HG03045 (cell line): Measurements from ENCODE around the gene AFTPH.
A peak's percentile ranks its signal among the peaks of the same experiment; 100 is the strongest.

Source experiments
- ATAC-seq: cut with Tn5 transposase; IDR thresholded peaks from one replicate; pipeline ENCODE4 v1.9.1; 2021; ENCODE audit warnings: mild to moderate bottlenecking, moderate library complexity; ENCODE audit not compliant: unreplicated experiment

AFTPH gene

DNA sequence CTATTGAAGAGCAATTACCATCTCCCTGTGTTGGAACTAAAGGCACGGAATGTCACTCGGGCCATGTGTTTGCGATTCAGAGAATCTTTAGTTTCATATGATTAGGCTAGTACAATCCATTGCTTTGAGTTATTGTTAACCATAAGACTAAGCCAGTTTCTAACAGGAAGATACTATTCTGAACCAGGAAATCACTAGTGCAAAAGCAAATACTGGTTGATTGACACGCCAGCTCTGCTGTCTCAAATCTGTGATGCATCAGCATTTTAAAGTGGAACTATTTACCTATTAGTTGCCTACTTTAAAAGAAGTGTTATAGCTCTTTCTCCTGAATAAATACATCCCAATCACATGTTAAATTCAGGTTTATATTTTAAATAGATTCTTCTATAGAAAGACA is 61.9 kb downstream of the AFTPH start:
- ATAC-seq = no peak

DNA sequence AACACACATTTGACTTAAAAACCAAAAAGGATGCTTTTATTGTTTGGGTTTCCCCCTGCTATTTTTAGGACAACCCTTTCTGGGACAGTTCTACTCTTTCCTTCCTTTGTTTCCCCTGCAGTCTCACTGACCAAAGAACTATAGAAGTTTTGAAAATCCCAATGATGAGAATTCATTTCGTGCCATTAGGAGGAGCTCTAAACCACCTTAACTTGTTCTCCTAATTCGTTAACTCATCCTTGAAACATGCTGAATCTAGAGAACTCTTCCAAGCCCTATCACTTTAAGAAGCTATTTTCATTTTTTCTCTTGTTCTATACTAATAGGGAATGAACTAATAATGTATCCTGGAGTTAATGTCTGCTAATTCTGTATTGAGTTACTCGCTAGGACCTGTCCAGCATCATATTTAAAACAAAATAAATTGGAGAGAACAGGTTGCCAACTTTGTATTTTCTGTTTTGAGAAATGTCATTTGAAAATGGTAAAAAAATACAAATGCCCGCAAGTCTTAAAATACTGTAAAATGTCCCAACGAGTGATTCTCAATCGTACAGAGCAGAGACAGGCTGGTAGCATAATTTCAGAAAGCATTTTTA is 62.9 kb downstream of the AFTPH start:
- no peak for ATAC-seq

DNA sequence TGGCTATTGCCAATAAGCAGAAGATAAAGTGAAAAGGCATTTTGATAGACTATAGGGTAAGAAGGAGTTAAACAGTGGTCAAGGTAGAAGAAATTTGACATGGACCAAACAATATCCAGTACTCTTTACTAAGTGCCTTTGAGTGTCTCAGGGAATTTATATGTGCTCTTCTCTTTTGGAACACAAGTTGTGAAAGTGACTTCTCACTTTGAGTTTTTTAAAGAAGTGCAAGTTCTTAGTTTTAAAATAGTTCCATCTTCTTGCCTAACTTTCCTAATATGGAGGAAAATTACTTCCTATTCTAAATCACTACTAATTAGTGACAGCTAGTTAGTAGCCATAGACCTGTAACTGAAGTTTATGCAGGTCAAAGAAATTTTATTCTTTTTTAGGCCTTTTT is 63.4 kb downstream of the AFTPH start:
- no peak for ATAC-seq

DNA sequence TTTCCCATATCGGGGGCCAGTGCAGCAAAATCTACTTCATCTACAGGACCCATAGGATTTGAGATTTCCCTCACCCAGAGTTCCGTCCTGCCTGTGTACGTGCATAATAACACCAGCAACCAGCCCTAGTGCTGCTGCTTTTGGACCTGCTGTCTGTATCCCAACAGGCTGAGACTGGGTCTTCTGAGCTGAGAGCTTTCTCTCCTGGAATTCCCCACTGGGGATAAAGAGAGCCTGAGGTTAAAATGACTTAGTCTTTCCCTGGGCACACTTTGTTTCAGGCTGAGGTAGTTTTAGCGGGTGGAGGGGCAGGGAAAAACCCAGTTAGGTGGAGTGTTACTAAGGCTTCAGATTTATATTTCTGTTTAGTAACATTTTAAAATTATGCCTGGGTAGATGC is 67.1 kb downstream of the AFTPH start:
- no peak for ATAC-seq

DNA sequence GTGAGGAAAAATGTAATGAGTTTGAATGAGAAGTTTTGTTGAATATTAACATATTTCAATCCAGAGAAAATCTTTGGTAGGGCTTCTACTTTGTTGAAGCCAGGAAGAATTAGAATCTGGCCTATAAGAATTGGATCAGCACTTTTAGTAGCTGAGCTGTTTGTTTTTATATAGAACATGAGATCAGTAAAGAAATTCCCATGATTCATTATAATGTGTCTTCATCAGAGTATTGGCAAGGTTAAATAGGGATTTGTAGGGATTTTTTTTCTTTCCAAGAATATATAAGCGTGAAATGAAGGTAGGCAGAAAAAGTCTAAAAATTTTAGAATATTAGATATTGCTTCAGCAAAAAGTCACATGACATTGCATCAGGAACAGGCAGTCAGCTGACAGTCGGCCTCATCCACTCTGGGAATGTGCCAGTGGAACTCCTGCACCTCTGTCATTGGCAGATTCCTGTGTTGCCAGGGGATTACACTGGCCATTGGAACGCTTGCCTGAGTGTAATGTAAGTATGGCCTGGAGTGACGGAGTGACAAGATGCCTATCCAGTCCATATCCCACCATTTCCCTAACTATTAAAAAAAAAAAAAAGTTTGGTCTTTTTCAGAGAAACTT is 69.0 kb downstream of the AFTPH start:
- ATAC-seq = no peak

DNA sequence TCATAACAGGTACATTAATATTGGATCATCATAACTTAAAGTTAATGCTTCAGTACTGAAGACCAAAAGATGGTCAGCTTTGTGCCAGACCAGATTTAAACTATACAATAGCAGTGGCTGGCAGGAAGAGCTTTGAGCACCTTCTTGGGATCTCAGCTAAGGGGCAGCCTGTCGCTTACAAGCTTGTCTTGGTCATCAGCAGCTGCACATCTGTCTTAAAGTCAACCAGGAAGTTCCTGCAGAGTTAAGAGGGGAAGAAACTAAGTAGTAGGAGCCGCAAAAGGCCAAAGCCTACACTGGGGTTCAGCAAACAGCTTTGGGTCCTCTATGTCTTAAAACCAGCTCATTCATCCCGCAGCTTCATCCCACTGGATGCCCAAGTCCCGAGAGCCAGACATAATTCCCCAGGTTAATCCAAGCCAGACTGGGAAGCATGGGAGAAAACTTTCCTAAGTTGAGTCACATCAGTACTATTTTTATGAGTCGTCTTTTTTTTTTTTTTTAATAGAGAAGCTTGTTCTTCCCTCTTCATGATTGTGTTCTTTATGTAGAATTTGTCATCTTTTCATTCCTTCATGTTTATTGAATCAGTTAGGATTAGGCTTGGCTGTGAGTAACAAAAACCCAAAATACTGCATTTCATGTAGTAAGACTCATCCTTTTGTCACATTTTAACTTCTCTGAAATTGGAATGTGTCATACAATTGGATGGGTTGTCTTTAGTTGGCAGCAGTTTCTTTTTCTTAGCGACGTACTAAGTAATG is 70.3 kb downstream of the AFTPH start:
- ATAC-seq = no peak

DNA sequence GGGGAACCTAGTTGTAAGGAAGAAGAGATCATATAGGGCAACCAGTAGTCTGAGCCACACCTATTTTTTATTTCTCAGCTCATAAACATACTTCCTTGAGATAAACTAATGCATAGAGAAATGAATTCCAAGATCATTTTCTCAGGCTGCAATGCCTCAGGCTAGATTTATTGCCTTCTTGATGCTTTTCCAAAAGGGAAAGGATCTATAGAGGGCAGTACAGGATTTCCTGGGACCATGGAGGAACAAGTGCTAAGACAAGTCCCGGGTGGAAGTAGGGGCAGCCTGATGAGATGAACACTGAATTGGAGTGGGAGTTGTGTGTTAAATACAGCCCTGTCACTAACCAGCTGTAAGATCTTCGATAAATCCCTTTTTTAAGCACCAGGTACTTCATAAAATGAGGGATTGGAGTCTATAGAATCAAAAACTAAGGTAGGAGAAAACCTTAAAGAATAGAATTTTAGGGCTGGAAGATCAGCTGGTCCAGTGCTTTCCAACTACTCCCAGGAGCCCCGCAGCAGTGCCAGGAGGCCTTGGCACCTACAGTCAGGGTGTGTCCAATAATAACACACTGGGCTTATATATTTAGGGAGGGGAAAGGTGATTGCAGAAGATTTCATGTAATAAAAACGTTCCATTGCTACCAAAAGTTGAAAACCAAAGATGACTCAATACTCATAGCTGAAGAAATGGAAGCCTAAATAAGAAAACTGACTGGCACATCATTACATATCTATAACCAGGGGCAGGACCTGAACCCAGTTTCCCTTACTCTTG is 71.5 kb downstream of the AFTPH start:
- no peak for ATAC-seq

DNA sequence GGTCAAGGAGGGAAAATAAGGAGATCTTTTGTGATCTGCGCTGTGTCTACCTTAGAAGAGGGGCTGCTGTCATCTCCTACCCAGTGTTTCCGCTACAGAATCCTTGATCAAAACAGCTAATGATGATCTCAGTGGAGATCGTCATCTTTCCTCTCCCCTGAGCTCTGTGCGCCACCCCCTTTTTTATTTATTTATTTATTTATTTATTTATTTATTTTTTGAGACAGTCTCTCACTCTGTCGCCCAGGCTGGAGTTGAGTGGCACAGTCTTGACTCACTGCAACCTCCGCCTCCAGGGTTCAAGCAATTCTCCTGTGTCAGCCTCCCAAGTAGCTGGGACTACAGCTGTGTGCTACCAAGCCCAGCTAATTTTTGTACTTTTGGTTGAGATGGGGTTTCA is 74.1 kb downstream of the AFTPH start:
- no peak for ATAC-seq

DNA sequence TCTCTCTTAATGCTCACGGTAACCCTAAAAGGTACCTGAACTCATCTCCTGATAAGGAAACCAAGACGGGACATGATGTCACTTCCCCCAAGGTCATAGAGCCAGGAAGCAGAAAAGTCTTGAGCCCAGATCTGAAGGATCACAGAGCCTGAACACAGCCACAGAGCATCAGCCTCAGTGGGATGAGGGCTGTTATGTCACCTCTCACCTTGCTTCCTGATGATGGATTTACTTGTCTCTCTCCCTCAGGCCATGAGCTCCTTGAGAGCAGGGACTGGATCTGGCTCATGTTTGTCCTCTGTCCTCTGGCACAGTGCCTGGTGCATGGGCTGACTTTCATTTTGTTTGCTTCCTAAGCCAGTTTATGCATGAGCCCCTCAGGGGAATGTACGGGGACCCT is 75.3 kb downstream of the AFTPH start:
- no peak for ATAC-seq

DNA sequence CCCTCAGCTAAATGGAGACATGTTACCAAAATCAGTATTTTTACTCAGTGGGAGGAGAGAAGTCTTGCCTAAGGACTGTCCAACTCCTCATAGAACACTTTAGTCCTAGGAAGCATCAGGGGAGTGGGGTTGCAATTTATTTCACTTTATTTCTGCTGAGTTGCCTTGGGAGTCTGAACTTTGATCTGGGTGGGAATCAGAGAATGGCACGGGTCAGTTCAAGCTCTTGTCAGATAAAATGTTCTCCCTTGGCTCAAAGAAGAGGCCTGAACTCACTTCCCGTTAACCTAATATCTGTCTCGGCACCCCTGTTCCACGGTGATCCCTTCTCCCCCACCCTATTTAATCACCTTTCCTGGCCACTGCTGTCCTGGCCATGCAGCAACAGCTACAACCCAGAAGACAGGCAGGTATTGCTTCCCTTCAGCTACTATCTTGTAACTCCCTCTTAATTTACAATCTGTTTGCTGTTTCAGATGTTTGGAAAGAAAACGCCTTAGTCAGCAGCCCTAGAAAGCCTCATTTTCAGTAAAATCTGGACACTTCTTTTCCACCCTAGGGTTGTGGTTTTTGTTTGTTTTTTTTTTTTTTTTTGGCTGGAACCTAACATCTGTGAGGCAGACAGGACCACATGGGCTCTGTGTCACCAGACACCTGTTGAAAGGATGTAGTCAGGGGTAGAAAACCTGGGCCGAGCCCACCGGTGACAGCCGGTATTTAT is 77.1 kb downstream of the AFTPH start:
- ATAC-seq = no peak

DNA sequence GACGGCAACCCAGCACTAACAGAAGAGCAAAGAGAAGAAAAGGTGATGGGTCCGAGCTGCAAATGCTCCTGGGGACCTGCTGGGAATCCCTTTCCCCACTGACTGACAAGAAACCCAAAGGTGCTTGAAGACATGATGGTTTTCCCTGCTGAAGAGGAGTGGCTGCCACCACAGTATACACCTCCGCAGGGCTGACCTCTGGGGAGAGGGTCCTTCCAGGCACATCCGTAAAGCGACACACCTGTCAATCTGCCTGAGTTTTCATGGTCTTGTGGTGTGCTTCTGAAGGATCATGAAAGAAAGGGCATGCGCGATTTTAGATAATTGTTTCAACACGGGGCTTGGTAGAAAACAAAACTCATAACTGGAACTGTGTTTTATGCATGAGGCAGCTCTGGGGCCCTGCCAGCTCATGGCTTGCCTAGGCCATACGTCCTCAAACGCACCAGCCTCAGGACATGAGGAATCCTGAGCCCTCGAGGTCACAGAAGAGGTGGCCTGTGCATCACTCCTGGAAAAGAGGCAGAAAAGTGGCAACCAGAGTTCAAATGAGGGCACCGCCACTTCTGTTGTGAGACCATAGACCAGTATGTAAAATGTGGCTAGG is 77.8 kb downstream of the AFTPH start:
- no peak for ATAC-seq

DNA sequence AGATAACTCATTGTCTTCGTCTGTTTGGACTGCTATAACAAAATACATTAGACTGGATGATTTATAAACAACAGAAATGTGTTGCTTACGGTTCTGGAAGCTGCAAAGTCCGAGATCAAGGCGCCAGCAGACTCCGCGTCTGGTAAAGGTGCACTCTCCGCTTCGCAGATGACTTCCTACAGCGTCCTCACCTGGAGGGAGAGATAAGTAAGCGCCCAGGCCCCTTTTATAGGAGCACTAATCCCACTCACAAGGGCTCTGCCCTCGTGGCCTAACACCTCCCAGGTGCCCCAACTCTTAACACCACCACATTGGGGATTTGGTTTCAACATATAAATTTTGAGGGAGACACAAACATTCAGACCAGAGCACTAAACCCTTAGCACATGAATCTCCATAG is 78.3 kb downstream of the AFTPH start:
- no peak for ATAC-seq

DNA sequence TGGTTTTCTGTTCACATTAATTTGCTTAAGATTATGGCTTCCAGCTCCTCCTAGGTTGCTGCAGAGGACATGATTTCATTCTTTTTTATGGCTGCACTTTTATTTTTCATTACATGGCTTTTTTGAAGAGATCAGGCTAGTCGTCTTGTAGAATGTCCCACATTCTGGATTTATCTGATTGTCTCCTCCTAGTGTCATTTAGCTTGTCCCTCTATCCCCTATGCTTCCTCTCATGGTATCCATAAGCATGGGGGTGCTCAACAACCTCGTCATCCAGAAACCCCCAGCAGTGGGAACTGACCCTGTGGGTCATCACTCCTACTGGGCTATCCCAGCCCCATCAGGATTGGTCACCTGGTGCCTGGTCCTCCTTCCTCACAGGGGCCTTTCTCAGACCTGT is 80.0 kb downstream of the AFTPH start:
- no peak for ATAC-seq

DNA sequence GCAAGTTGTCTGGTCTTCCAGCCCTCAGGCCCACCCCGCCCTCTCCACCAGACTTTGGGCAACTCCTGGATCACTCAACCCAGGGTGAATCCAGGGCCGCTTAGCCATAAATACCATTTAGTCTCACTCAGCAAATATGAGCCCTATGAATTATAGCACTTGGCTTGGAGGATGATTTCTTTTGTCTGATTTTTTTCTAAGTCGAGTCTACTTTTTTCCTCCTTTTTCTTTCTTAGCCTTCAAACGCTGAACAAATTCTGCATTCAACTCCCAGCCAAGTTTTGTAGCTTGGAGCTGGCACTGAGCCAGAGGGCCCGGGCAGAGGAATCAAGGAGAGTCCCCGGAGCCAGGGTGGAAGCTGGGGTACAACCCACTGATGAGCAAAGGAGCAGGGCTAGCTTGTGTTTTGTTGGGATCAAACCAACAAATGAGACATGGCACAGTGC is 80.9 kb downstream of the AFTPH start:
- ATAC-seq = no peak

DNA sequence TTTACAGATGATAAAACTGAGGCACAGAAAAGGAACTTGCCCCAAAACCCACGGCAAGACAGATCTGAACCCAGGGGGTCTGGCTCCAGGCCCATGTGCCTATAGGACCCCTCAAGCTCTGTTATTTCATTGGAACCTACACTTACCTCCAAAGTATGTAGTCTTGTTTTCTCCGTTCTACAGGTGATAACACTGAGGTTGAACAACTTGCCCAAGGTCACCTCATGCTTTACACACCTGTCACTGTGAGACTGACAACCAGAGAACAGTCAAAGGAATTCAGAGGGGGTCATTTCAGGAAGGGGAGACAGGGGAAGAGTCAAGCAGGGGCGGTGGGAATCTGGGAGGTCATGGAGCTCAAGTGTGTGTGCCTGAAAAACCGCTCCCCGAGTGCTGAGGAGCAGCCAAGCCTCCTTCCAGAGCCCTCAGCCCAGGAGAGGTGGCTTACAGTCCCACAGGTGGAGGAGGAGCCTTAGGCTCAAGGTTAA is 81.9 kb downstream of the AFTPH start:
- ATAC-seq = no peak

DNA sequence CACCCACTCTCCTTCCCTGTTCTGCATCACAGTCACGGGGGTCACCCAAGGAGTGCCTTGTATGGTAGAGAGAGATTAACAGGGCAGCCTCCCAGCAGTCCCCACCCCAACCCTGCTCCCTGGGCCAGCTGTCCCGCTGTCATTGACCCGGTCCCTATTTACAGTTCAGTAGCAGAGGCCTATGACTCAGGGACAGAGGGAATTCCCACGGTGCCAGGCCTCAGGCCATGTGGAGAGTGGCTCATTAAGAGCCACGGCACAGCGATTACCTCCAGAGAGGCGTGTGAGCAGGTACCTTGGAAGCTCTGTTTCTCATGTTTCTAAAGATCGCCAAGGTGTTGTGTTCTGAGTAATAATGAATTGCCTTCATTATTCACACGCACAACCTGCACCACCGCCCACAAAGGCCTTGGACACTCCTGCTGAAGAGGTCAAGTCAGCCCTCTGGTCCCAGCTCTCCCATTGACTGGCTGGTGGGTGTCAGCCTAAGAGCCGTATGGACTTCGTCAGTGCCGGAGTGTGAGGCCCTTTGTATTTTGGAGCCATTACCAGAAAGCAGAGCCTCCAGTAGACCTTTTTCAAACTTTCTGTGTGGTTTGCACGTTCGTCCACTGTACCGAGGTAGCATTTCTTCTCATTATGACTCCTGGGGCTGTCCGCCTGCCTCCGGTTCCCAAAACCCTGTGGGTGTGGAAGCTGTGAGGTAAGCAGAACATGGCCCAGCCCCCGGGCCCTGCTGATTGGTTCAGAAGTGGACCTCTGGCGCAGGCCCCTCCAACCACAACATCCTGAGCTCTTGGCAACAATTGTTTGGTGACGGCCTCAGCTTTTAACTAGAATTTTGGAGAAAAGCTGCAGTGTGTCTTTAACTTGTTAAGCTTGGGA is 82.6 kb downstream of the AFTPH start:
- peak; percentile 88 for ATAC-seq

DNA sequence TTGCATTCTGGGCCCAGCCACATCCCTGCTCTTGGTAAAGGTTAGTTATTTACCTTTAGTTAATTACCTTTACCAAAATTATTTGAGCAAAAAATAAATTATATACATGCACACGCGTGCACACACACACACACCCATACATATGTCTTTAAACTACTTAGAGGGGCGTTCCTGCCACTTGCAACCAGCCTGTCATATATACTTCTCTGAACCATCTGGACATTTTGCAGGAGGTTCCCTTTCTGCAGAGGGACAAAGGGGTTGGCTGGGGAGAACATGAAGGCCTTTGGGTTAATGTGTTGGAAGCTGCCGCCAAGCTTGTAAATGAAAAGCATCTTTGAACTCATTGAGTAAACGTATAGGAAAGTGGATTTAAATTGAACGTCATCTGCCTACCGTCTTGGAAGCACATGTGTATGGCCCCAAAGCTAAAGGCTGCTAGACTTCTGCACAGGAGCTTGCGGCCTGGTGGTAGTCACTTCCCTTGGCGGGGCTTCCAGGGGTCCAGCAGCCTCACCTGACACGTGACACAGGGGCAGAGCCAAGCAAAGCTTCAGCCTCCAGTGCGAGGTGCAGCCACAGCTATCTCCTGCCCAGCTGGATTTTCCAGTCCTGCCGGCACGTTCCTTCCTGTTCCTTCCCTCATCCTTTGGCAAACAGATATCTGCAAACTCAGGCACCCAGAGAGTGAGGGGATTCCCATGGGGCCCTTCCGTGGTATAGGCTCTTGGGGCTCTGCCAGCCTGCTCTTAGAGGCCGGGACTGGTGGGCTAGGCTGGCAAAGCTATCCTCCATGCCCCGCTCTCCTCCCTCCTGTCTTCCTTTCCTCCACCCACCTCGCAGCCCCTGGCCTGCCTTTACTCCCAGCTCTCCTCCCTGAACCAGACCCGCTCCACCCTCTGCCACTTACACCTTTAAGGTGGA is 83.5 kb downstream of the AFTPH start:
- no peak for ATAC-seq

DNA sequence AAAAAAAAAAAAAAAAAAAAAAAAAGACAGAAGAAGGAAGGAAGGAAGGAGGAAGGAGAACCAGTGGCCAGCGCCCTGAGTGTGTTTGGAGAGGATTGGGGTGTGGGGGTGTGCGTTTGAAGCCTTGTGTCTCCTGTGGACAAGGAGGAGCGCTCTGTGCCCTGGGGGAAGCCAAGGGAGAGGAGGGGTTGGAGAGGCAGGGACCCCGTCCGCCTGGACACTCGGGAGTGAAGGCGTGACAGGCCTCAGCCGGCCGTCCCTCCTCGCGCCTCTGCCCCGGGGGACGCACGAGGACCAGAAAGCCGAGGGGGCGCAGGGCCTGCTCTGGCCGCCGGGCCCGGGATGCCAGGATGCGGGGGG is 84.7 kb downstream of the AFTPH start:
- ATAC-seq = no peak
